ENCODE measurements around the gene AKAP4. TPM values are rescaled to one million over a fixed set of nuclear protein-coding genes. Genes with fewer than 3 reads are reported as not detected.

AKAP4 gene
- total RNA-seq, 4 donors from 2014 or later, result not detected

GRCh38 chrX:50158593-50158992, 42.2 kb downstream of the AKAP4 start:
- TF ChIP-seq EP300 (IDR thresholded peaks at IDR 0.05) (no peak), POLR2A (IDR thresholded peaks at IDR 0.05) (no peak), CTCF (IDR thresholded peaks at IDR 0.05) (no peak)
- Histone ChIP-seq H3K4me1 (no peaks in the 10 kb centered on the region), H3K4me3 (no peak overlapping the region), H3K36me3 (no peaks in the 10 kb centered on the region), H3K27me3 (no peaks in the 10 kb centered on the region), H3K9me3 (no peaks in the 10 kb centered on the region), H3K27ac (no peak overlapping the region)
- 21 to 25% methylated on average over 1 of the region's 1 CpG for WGBS, 2 donors
- DNase-seq (ENCODE audit: low spot score in 2 of 2), result no peak

- DNase-seq (ENCODE audit: low spot score in 2 of 2), result no peak
- TF ChIP-seq EP300 (IDR thresholded peaks at IDR 0.05) (no peak), POLR2A (IDR thresholded peaks at IDR 0.05) (no peak), CTCF (IDR thresholded peaks at IDR 0.05) (no peak)
- WGBS, 2 donors, result 42 to 44% methylated on average over 4 of the region's 4 CpGs
- Histone ChIP-seq H3K36me3 (no peaks in the 10 kb centered on the region), H3K27me3 (no peaks in the 10 kb centered on the region), H3K4me1 (no peaks in the 10 kb centered on the region), H3K27ac (no peak overlapping the region), H3K9me3 (no peaks in the 10 kb centered on the region), H3K4me3 (no peak overlapping the region)
Measured at GRCh38 chrX:50157545-50158135, 43.2 kb downstream of the AKAP4 start.

GRCh38 chrX:50154429-50154828, 46.4 kb downstream of the AKAP4 start:
- TF ChIP-seq CTCF (IDR thresholded peaks at IDR 0.05) (no peak), POLR2A (IDR thresholded peaks at IDR 0.05) (no peak)
- 31 to 79% methylated on average over 1 of the region's 1 CpG for WGBS, 2 donors

GRCh38 chrX:50152456-50152855, 48.4 kb downstream of the AKAP4 start:
- Histone ChIP-seq H3K36me3 (no peaks in the 10 kb centered on the region), H3K4me3 (no peak overlapping the region), H3K27ac (no peak overlapping the region), H3K9me3 (no peaks in the 10 kb centered on the region), H3K4me1 (no peaks in the 10 kb centered on the region), H3K27me3 (no peaks in the 10 kb centered on the region)
- WGBS, 2 donors, result 40 to 72% methylated on average over 2 of the region's 2 CpGs
- no peak for DNase-seq (ENCODE audit: low spot score in 2 of 2)
- TF ChIP-seq POLR2A (IDR thresholded peaks at IDR 0.05), result no peak
- TF ChIP-seq EP300 (IDR thresholded peaks at IDR 0.05), result no peak
- no peak for TF ChIP-seq CTCF (IDR thresholded peaks at IDR 0.05)

More at GRCh38 chrX:50154429-50154828, 46.4 kb downstream of the AKAP4 start:
- Histone ChIP-seq H3K4me3 (no peak overlapping the region), H3K27me3 (no peaks in the 10 kb centered on the region), H3K4me1 (no peaks in the 10 kb centered on the region), H3K36me3 (no peaks in the 10 kb centered on the region), H3K9me3 (no peaks in the 10 kb centered on the region), H3K27ac (no peak overlapping the region)
- no peak for DNase-seq (ENCODE audit: low spot score in 2 of 2)

- DNase-seq (ENCODE audit: low spot score in 2 of 2), result no peak
- no peaks in the 10 kb centered on the region for H3K4me1 ChIP-seq
- 70 to 85% methylated on average over 7 of the region's 7 CpGs for WGBS, 2 donors
Measured at GRCh38 chrX:50147972-50148371, 52.8 kb downstream of the AKAP4 start.

More at GRCh38 chrX:50147972-50148371, 52.8 kb downstream of the AKAP4 start:
- Histone ChIP-seq H3K36me3 (no peaks in the 10 kb centered on the region), H3K27ac (no peak overlapping the region), H3K27me3 (no peaks in the 10 kb centered on the region), H3K4me3 (no peak overlapping the region), H3K9me3 (no peaks in the 10 kb centered on the region)
- no peak for TF ChIP-seq CTCF (IDR thresholded peaks at IDR 0.05)
- no peak for TF ChIP-seq POLR2A (IDR thresholded peaks at IDR 0.05)
- no peak for TF ChIP-seq EP300 (IDR thresholded peaks at IDR 0.05)

Small RNA genes within 50 kb of the gene (small RNA-seq; reads per million reads assigned to genes)
- not detected for gene PYY3
- gene RF00019, result not detected

Other genes starting within 250 kb of the AKAP4 start
- gene CCNB3, start 3.8 kb upstream of the AKAP4 start, total RNA-seq, result 1 to 10 TPM in 2 of 4 donors, under 1 TPM in 2; 0.60 to 3.9 (median 2.1) TPM